Measurements from ENCODE around the gene XCR1.

- TF ChIP-seq POLR2A (IDR thresholded peaks at IDR 0.05) (no peak), CTCF (IDR thresholded peaks at IDR 0.05) (no peak)
Measured at GRCh38 chr3:46027736-46028397, 584 bp upstream of the XCR1 start.
